Measurements from ENCODE around the gene VWA5A.
"Not testable (repeated sequence)": the region's sequence is repeated elsewhere in the genome, so short reads cannot be mapped to it uniquely, and the experiment has no call there.

Gene VWA5A

DNA sequence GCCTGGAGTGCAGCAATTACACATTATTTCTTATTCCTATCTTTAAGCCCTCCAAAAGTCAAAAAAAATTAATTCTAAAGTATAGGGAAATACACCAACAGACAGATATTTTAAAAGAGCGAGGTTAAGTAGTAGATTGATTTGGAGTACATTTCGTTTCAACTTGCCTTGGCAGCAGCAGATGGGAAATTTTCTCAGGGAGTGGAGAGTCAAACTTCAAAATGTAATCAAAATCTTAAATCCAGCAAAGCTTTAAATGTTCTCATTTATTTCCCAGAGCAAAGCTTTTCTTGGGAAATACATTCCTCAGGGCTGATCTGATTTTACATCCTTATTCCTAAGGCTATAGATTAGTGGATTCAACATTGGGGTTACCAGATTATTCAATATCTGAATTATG is 21.9 kb upstream of the VWA5A start:
- FAIRE-seq = no peak

DNA sequence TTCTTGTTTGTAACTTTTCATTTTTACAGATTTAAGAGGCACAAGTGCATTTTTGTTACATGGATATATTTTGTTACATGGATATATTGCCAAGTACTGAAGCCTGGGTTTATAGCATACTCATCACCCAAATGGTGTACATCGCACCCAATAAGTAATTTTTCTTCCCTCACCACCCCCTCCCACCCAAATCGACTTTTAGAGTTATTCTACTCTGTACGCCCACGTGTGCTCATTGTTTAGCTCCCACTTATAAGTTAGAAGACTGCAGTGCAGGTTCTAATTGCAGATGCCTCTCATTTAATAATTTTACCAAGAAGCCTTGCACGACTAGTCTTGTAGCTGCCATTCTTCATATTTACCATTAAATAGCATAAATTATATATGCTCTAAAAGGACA is 20.5 kb upstream of the VWA5A start:
- FAIRE-seq = no peak

DNA sequence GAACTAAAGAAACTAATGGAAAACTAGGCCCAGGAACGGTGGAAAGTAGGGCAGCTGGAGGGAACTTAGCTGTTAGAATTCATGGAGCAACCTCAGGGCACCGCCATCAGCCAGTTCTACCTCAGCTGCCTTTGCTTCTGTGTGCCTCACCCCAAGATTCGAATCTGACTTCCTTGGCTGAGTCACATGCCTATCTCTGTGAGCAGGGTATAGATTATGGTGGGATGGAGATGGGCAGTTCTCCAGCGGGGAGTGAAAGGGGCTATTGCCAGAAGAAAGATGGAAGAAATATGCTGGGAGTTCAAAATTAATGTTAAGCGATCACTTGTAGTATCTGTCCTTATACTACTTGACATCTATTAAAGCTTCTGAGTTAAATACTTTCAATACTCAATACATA is 18.9 kb upstream of the VWA5A start:
- no peak for FAIRE-seq

DNA sequence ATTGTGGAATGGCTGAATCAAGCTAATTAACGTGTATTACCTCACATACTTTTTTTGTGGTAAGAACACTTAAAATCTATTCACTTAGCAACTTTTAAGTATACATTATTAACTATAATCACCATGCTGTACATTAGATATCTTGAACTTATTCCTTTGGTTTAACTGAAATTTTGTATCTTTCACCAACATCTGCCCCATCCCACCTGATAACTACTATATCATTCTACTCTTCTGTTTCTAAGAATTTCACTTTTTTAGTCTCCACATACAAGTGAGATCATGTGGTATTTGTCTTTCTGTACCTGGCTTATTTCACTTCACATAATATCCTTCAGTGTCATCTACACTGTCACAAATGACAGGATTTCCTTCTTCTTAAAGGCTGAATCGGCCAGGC is 17.1 kb upstream of the VWA5A start:
- no peak for FAIRE-seq

DNA sequence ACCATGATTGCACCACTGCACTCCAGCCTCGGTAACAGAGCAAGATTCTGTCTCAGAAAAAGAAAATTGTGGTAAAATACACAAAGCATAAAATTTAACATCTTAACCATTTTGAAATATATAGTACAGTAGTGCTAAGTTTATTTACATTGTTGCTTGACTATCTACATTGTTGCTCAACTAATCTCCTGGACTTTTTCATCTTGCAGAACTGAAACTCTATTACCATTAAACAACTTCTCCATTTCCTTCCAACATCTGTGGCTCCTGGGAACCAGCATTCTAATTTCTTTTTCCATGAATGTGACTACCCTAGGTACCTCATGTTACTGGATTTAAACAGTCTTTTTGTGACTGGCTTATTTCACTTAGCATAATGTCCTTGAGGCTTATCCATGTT is 13.5 kb upstream of the VWA5A start:
- no peak for FAIRE-seq

DNA sequence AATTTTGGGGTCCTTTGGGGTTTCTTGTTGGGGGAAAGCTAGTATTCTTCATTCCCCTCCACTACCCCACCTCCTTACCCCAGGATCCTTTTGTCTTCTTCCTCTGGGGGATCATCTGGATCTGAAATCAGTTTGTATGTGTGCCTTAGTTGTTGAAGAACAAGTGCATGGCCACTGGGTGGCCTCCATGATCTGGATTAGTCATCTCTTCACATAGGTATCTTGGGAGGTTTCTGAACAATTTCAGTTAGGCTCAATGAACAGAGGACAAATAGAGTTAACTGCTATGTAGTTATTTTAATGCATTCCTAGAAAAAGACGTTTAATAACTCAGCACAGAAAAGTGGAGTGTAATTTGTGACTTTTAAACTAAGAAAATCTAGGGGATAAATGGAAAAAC is 7.1 kb upstream of the VWA5A start:
- no peak for FAIRE-seq

DNA sequence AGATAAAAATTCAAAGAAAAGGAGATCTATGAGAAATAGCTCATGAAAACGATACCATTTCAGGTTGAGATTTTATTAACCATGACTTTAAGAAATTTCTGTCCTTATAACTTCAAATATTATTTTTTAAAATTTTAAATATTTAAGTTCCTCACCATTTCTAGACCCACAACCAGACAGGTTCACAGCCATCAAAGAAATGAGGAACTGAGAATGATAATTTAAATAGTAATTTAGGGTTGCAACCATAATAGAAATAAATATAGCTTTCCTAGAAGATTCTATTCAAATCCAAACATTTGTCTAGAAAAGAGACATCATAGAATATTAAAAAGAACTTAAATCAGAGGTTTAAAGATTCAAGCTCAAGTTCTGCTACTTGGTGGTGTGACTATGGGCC is 5.9 kb upstream of the VWA5A start:
- no peak for FAIRE-seq

DNA sequence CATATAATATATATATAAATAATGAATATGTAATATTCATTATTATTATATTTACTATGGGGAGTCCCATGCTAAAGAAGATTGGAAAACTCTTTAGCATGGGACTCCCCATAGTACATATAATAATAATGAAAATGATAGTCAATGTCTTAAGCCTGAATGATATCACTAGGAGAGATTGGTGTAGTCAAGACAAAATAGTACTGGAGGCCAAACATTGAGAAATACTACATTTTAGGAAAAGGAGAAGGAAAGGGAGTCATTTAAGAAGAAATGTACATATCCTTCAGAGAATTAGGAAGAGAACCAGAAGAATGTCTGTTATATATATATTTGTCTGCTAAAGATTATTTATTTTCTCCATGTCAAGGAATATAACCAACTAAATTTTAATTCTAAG is 5.0 kb upstream of the VWA5A start:
- FAIRE-seq = no peak

DNA sequence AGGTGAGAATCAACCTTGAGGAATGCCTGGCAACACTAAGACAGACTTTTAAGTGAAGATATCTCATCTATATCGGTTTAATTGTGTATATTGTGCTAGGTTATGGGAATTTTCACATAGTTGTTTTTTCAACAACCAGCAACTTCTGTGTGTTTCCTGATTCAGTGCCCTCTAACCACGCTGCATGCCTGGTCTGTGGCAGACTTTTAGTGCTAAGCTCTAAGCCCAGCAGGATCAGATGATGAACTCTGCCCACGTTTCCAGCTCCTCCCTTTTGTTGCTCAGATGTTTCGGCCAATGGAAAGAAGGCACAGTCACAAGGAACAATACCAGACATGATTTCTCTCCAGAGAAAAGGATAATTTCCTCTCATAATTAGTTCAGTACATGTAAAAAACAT is 1.4 kb upstream of the VWA5A start:
- FAIRE-seq = no peak

DNA sequence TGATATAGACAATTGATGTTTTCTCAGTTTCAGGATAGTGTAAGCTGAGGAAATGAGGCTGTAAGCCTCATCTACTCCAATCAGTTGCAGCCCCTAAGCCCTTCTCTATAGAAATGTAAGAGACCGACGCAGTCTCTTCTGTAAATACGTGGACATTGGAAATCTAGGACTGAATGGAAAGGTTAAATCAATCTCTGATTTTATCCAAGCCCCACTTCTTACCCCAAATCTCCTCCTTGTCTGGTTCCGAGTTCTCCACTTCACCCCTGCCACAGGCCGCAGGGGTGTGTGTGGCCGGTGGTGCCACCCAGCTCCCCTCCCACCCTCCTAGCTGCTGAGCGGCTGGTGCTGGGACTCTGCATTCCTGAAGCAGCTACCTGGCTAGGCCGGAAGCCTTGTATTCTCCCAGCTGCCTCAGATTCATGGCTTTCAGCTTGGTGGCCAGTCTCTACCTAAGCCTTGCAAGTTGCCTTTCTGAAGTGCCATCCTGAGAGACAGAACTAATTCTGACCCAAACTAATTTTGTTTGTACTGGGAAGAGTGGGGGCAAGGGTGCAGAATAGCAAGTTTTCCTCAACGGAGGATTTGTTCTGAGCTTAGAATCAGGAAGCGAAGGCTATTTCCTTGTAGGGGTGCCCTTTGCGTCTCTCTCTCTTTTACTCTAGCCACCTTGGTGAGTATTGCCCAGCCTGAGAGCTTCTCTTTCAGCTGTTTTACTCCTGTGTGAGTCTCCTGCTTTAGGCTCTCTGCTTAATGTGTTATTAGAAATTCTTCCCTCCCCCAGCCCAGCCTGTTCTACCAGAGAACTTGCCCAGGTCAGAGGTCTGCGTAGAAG is 749 bp downstream of the VWA5A start:
- FAIRE-seq = no peak

DNA sequence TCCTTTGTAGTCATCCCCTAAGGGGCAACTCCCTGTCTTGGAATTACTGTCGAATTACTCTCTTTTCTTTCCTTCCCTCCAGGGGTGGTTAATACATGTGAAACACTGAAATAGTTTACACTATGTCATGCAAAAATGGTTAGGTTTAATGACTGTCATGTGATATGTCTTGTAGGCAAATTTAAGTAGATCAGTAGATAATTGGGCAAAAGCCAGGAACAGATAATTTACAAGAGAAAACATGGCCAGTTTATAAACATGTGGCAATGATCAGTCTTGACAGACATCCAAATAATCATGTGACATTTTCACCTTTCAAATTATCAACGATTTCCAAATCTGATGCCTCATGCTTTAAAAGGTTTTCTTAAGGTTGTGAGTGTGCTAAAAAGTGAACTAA is 3.9 kb downstream of the VWA5A start:
- no peak for FAIRE-seq

DNA sequence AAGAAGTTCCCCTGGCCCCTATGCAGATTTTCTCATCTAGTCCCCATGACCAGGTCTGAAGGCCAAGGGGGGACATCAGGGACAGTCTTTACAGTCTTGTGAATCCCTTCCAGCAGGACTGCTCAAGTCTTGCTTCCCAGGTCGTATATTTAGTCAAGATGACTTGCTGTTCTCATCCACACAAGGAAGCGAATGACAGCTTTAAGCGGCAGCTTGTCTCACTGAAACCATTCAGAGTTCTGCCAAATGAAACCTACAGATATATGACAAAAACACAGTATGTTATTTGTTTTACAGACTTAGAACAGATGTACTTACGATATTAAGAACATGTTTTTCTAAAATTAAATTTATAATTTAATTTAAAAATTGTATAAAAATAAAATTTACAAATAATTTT is 5.6 kb downstream of the VWA5A start:
- FAIRE-seq = no peak

DNA sequence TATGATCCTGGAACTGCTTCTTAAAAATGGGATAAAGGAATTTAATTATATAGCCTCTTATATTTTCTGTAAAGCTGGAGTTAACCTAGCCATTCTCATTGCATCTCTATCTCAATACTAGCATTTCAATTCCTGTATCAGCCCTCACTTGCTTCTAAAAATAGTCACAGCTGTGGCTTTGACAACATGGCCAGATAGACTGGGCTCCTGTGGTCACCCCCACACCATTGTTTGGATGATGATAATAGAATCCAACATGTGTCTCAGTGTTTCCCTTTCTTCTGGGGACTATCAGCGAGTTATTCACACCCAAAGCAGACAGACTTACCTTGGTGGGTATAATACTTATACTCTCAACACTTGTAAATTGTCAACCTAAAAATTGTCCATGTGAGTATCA is 6.9 kb downstream of the VWA5A start:
- no peak for FAIRE-seq

DNA sequence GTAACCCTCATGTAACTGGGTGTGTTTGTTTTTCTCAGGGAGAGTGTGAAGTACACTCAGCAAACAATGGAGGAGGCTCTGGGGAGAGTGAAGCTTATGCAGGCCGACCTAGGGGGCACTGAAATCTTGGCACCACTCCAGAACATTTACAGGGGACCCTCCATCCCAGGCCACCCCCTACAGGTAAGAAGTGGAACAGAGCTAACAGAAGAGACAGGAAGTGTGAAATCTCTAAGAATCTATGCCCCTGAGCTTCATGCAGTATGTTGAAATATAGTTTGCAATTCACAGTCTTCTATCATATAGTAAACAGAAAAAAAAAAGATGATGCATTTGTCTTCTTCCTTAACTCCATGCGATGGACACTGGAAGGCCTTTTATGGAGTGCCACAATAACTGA is 8.4 kb downstream of the VWA5A start:
- no peak for FAIRE-seq

DNA sequence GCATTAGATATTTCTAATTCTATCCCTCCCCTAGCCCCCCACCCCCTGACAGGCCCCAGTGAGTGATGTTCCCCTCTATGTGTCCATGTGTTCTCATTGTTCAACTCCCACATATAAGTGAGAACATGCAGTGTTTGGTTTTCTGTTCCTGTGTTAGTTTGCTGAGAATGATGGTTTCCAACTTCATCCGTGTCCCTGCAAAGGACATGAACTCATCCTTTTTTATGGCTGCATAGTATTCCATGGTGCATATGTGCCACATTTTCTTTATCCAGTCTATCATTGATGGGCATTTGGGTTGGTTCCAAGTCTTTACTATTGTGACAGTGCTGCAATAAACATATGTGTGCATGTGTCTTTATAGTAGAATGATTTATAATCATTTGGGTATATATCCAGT is 11.9 kb downstream of the VWA5A start:
- FAIRE-seq = not testable (repeated sequence)

DNA sequence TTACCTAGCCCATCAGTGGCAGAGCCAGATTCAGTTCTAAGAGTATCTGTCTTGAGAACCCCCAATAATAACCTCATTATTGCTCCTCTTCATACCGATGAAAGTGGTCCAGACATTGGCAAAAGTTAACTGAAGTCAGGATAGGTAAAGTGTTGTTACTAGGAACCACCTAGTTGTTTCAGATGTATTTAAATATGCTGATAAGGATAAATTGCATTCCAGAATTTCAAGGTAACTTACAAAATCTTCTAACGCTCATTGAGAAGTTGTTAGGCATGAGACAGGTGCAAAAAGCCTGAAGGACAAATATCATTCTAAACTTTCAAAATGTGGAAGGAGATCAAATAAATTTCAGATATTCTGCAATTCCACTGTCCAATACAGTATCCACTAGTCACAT is 27.8 kb downstream of the VWA5A start:
- no peak for FAIRE-seq

DNA sequence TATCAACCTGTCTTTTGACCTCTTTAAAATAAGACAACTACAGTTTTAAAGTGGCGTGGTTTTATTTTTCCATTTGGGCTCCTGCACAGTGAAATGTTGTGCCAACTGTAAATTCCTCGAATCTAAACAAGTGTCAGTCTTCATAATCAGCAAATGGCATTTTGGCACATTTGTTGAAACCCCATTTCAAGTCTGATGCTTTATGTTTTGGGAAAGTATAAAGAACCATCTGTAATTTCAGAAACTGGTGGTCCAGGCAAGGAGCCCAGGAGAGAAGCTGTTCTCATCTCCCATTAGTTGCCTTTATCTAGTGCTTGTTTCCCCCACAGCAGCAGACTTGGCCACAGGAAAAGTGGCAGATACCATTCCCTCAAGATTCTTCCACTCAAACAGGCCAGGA is 32.7 kb downstream of the VWA5A start:
- FAIRE-seq = no peak

DNA sequence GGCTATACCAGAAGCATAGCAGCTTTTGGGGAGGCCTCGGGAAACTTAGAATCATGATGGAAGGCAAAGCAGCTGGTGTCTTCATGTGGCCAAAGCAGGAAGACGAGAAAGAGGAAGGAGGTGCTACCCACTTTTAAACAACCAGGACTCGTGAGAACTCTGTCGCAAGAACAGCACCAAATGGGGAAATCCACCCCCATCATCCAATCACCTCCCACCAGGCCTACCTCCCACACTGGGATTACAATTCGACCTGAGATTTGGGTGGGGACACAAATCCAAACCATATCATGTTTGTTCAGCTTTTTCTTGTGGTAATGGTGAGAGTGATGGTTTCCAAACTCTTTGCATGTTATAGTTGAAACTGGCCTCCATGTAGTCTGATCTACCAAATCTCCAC is 35.4 kb downstream of the VWA5A start:
- FAIRE-seq = no peak

DNA sequence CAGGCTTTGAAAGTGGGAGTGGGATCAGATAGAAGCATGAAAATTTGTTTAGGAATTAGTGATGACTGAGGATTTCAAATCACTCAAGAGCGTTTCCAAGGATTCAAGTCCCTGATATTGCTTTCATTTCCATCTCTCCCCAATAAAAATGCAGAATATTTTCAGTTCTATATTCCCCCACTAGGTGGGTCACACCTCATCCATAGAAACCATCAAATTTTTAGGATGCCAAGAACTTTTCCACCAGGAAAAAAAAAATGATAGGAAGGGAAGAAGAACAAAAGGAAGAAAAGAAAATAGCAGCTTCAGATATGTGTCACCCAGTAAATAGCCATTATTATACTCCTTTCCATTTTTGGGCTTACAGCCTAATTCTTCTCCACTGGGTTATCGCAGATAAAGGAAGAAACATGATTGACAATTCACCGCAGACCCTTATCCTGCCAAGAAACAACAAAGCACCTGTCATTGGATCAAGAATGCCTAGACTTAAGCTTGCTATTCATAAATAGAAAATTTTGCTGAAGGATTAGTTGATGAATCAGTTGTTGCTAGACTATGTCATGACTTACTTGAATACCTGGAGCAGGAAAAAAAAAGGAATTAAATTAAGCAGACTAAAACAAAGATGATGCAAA is 37.6 kb downstream of the VWA5A start:
- no peak for FAIRE-seq

DNA sequence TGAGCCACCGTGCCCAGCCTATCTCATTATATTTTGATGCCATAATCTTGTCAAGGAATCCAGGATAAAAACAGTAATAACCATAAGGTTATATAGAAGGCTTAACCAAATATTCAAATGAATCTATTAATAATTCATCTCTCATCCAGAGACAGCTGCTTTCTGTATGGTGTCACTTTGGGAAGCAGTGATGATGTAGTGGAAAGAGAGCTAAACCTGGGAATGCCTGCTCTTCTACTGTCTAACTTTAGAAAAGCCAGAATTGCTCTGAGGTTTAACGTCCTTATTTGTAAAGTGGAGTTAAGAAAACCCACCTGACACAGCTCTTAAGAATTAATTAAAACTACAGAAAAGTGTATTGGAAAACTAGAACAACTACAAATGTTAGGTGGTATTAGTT is 38.6 kb downstream of the VWA5A start:
- no peak for FAIRE-seq

DNA sequence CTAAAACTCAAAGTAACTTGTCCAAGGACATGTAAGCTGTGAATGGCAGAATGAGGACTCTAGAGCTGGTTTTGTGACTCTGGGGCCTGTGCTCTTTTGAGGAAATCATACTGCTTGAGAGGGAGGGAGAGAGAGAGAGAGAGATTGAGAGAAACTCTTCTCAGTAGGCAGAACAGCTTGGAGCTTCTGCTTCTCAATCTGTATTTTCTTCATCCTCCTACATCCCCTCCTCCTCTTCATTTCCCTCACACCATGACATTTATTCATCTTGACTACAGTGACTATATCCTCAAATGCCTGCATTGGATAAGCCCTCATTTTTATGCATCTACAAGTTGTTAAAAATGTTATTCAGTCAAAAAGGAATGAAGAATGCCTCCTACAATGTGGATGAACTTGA is 44.2 kb downstream of the VWA5A start:
- FAIRE-seq = no peak

DNA sequence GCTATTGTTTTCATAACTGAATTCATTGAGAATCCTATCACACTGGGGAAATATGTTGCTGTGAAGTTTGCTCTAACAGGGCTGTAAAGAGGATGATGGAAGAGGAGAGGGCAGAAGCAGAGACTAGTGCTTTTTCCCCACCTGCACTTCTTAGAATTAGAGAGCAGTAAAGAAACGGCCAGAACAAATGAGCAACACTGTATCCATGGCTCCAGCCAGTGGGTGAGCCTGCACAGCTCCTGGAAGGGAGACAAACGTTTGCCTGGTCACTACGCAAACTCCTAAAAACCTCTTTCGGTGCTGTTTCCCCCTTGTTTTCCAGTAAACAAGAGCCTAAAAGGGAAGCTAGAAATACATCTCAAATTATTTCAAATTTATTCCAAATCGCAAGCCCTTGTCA is 45.7 kb downstream of the VWA5A start:
- FAIRE-seq = no peak

DNA sequence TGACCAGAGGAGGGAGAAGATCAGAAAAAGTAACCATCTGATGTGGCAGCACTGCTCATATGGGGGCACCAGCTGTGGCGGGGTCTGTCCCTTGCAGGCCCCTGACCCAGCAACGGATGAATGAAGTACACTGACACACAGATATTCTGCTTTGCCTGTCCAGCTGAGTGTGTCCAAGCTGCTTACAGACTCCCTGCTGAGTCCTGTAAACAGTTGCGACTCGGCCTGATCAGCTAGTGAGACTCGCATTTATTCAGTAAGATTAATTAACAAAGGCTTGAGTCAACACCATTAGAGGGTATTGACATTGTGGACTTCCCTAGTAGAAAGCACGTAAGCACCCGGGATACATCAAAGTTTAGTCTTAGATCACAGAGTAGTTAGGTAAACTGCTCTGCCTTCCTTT is 52.6 kb downstream of the VWA5A start:
- no peak for FAIRE-seq

DNA sequence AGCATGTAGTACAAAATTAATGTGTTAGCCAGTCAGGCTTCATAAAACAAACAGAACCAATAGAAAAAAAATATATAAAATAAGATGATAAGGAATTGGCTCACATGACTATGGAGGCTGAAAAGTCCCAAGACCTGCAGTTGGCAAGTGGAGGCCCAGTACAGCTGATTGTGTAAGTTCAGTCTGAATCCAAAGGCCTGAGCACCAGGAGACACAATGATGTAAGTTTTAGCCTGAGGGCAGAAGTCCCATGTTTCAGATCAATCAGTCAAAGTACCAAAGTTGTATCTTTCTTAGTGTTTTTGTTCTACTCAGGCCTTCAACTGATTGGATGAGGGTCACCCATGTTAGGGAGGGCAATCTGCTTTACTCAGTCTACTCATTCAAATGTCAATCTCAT is 53.5 kb downstream of the VWA5A start:
- FAIRE-seq = no peak

DNA sequence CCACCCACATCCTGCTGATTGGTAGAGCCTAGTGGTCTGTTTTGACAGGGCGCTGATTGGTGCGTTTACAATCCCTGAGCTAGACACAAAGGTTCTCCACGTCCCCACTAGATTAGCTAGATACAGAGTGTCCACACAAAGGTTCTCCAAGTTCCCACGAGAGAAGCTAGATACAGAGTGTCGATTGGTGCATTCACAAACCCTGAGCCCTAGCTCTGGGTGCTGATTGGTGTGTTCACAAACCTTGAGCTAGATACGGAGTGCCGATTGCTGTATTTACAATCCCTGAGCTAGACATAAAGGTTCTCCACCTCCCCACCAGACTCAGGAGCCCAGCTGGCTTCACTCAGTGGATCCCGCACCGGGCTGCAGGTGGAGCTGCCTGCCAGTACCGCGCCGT is 55.1 kb downstream of the VWA5A start:
- not testable (repeated sequence) for FAIRE-seq

All from TTC549 (cell line).